HG02981 (cell line): ENCODE data around the gene INSYN2A.

Source experiments
- ATAC-seq: cut with Tn5 transposase; IDR thresholded peaks from one replicate; pipeline ENCODE4 v1.9.1; 2021; ENCODE audit warnings: mild to moderate bottlenecking, moderate library complexity; ENCODE audit not compliant: unreplicated experiment

The INSYN2A gene

DNA sequence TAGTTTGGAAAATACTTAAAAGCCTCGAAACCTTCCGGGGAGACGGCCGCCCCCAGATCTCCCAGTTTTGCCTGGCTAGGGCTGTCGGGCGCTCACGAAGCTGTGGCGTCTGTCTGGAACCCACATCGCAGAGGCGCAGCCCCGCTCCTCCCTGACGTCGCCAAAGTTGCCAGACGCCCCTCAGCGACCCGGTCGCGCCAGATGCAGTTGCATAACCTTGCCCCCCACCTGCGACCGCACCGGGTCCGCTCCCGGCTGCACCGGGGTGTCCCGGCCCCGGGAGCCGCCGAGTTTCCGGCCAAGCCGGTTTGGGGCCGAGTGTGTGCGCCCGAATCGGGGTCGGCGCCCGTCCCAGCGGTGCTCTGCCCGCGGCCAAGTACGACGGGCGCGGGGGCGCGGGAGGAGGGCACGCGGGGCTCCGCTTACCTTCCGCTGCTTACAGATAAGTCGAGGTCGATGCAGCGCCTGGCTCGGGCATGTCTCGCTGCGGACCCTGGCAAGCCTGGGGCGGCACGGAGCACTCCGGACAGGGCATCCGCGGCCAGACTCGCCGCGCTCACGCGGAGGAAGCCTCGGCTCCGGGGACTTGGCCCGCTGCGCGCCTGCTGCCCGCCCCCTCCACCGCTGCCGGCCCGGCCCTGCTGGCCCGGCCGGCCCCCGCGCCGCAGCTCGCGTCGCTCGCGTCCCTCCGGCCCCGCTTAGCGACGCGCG, 665 bp downstream of the INSYN2A start:
- no peak for ATAC-seq

DNA sequence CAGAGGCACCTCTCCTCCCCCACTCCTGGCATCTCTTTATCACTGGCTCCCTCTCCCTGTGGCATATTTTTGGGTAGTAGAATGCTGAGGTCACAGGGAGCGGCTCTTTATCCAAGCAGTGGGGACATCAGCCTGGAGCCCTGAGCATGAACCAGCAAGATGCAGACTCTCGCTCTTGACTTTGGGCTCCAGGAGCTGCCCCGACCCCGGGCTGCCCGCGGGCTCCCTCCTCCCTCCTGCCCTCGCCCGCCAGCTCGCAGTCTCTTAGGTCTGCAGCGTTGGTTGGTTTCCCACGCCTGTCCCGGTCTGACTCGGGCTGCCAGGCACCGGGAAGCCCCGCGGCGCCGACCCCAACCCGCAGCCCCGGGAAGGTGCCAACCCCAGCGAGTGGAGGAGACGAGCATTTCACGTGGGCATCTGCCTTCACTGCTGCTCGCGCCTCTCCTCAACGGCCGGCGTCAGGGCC, 1.3 kb downstream of the INSYN2A start:
- ATAC-seq = no peak

- no peak for ATAC-seq
These were observed 1.8 kb downstream of the INSYN2A start for GRCh38 chr10:127194599-127194998.

DNA sequence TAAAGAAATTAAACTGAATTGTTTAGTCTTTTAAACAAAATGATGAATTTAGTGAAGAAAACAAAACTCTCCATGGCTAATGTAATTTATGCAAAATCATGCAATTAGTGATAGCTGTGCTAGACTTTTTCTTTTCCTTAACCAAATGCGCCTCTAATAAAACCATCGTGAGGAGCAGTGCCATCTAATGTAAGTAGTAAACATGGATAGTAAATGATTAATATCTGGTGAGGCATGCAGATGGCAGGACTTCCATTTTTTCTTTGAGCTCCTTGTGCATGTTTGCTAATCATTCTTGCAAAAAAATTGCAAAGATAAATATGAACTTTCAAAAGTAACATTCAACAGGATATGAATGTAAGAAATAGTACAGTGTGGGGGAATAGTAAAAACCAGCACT, 2.3 kb downstream of the INSYN2A start:
- no peak for ATAC-seq

DNA sequence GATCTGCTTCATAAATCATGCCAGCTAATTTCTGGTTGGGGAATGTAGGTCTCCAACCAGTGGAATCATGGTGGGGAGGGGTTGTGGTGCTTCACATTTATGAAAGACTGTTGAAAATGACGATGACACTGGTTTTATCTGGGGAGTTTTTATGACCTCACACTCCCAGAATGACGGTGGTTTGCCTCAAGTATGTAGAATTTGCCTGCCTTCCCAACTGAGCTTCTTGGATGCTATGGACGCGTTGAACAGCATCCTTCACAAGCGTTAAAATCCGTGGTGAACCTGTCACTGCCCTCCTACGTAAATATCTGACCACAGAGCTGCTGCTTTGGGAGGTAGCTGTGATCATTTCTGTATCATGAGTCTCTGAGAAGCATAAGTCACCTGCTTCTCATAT, 3.3 kb downstream of the INSYN2A start:
- ATAC-seq = no peak

DNA sequence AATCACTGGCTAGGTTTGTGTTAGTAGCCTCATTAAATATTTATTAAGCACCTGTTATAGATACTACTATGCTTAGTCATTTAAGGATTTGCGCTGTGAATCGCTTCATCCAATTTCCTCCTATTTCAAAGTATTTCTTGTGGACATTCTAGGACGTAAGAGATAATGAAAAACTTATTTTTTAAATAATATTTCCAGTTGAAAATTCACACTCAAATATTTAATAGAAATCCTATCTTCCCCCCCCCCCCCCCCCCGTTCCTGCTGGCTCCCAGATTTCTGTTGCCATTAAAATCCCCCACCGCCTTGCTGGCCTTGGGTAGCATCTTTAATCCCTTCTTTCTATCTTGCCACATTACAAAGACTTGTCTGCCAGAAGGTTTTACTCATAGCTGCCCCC, 6.0 kb downstream of the INSYN2A start:
- ATAC-seq = no peak

GRCh38 chr10:127189226-127189625, 7.2 kb downstream of the INSYN2A start:
- no peak for ATAC-seq

- ATAC-seq = no peak
These were observed 9.6 kb downstream of the INSYN2A start for GRCh38 chr10:127186813-127187212.

- ATAC-seq = no peak
These were observed 11.8 kb downstream of the INSYN2A start for GRCh38 chr10:127184582-127184981.

GRCh38 chr10:127182161-127182560, 14.2 kb downstream of the INSYN2A start:
- no peak for ATAC-seq

- no peak for ATAC-seq
These were observed 16.7 kb downstream of the INSYN2A start for GRCh38 chr10:127179612-127180250.

GRCh38 chr10:127176649-127177048, 19.7 kb downstream of the INSYN2A start:
- ATAC-seq = no peak

GRCh38 chr10:127175357-127176110, 20.9 kb downstream of the INSYN2A start:
- ATAC-seq = no peak

DNA sequence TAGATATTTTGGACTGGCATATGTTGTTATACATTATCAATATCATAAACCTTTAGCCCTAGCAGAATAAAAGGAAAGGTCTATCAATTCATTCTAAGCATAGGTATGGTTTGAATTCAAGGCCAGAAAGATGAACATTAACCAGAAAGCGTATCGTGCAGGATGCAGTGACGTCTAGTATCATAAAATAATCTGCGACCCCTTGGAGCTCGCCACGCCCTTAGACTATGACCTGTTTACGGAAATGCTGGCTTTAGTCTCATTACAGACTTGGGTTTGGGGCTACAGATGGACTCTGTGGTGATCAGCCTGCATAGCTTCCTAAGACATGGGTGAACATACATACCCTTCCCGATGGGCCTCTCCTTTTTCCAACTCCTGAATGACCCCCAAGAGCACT, 21.5 kb downstream of the INSYN2A start:
- no peak for ATAC-seq

- ATAC-seq = no peak
These were observed 28.1 kb downstream of the INSYN2A start for GRCh38 chr10:127168261-127168660.

DNA sequence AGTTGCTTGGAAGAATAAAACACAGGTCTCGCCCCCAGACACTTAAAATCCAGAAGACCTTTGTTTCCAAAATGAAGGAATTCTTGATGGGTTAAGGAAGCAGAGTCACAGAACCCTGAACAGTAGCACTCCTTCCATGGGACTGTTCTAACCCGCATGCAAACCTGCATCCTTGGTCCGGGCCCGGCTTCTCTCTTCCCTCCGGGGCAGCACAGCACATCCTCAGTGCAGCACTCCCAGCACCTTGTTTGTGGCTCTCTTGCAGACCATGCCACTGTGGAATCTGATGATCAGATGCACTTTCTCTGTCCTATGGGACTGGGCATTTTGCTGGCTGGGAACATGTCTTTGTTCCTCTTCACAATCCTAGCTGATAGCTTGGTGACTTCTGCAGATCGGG, 33.5 kb downstream of the INSYN2A start:
- no peak for ATAC-seq

DNA sequence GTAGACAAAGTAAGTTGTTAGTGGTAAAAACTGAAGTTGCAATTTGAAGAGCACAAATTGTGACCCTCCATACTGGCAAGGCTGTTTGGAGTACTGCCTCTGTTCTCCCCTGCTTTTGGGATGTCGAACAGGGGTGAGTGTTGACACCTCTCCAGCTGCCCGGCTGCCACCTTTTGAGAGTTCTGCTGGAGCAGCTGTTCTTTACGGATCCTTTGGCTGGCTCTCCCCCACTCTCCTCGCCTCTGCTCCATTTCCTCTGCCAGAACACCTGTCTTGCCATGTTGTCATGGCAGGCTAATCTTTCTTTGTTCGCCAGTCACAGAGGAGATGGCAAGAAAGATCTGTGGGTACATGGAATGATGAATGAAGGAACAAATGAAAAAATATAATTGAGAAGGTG, 34.9 kb downstream of the INSYN2A start:
- ATAC-seq = no peak

DNA sequence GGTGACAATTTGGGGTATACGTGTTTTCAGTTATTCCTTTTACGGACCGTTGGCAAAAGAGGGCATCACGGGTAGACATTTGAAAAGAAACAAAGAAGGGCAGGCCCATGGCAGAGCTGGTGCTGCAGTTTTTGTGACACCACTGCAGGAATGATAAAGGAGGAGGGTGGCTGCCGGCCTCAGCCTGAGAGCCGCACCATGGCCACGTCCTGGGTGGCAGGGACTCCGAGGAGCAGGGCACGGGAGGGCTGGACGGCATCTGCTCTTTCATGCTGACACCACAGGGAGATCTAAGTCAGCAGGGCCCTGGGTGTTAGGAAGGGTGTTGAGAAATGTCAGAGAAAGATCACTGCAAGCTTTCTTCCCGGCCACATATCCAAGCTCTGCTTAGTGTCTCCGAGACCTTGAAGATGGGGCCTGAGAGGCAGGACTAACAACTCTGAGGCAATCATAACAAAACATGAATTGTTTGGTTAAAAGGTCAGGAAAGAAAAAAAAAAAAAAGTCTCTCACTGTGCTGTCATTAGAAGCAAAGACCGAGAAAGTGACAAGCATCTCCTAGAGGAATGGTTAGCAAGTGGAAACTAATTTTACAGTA, 36.6 kb downstream of the INSYN2A start:
- ATAC-seq = no peak

GRCh38 chr10:127158662-127159061, 37.7 kb downstream of the INSYN2A start:
- ATAC-seq = no peak

DNA sequence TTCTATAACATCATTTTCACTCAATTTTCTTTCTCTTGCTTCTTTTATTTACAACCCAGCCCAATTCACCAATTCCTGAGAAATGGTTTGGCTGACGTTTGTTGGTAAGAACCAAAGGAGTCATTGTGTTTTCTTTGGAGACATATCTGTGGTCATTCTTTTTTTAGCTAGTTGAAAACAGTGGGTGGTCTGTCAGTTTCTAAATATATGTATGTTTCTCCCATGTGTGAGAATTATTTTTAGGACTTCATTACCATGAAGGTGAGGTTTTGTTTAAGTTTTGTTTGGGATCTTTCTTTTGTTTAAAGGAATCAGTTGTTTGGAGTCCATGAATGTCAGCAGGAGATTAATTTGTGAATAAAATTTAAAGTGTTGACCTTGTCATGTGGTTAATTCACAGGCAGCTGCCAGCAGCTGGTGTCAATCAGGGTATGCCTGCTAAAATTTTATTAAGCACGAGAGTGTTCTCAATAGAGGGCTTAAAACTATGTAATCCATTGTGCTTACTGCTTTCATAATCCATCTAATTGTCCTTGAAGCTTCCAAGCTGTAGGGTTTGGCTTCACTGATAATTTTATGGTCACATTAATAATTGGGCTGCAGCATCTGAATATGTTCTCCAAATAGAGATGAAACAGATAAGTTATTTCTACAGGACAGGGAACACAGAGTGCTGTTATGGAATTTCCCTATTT, 38.7 kb downstream of the INSYN2A start:
- no peak for ATAC-seq

DNA sequence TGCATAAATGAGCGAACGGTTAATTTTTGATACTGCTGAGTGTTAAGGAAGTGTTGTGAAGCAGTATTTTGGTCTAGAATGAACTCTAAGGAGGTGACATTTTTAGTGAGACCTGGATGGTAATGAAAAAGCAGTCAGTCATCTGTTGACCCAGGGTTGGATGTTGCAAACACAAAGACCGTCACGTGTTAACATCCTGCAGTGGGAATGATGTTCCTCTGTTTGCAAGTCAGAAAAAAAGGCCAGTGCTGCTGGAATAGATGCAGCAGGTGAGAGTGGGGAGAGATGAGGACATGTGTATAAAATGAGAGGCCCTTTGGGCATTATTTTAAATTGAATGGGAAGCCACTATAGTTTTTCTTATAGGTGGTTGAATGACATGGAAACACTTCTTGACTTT, 39.3 kb downstream of the INSYN2A start:
- no peak for ATAC-seq
